Measurements from ENCODE around the gene TOR2A. TPM values are rescaled to one million over a fixed set of nuclear protein-coding genes. Genes with fewer than 3 reads are reported as not detected.
A peak's percentile ranks its signal among the peaks of the same experiment; 100 is the strongest.

TOR2A gene
- total and polyA plus RNA-seq, 10 donors, result 16.8 to 36.5 (median 22.7) TPM

DNA sequence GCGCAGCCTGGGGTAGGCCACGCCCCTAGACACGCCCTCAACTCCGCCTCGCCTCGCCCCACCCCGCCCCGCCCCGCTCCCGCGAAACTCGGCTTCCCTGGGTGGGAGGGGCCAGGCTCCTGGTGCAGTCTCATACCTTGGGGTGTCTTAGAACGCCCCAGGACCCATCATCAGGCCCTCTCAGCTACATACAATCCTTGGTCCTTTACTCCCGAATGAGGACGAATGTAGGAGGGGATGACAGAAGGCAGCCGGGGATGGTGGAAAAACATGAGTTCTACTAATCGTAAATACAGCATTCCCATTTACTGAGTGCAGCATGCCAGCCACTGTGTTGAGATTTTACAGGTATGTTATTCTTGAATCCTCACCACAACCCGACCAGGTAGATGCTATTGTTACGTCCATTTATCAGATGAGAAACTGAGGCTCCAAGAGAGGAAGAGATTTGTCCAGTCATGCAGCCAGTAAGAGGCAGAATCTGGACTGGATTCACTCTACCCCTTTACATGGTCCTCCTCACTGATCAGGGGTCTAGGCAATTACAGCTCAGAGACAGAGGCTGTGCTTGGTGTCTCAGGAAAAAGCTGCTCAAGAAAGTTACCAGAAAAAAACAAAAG, 36.6 kb upstream of the TOR2A start:
- H3K9me3 ChIP-seq, result no peaks in the 10 kb centered on the region
- no peak for TF ChIP-seq POLR2AphosphoS5 (IDR thresholded peaks at IDR 0.05)
- TF ChIP-seq, protein P1, sequence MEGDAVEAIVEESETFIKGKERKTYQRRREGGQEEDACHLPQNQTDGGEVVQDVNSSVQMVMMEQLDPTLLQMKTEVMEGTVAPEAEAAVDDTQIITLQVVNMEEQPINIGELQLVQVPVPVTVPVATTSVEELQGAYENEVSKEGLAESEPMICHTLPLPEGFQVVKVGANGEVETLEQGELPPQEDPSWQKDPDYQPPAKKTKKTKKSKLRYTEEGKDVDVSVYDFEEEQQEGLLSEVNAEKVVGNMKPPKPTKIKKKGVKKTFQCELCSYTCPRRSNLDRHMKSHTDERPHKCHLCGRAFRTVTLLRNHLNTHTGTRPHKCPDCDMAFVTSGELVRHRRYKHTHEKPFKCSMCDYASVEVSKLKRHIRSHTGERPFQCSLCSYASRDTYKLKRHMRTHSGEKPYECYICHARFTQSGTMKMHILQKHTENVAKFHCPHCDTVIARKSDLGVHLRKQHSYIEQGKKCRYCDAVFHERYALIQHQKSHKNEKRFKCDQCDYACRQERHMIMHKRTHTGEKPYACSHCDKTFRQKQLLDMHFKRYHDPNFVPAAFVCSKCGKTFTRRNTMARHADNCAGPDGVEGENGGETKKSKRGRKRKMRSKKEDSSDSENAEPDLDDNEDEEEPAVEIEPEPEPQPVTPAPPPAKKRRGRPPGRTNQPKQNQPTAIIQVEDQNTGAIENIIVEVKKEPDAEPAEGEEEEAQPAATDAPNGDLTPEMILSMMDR (IDR thresholded peaks at IDR 0.05 in 8 of 11, conservative IDR thresholded peaks at IDR 0.05 in 3 of 11), result peak in 3 of 11 experiments; percentile 0 to 22 (median 3)
- no peak for TF ChIP-seq POLR2A (IDR thresholded peaks at IDR 0.05)
- intact Hi-C loops (cut with DNase I; ENCODE audit: low total_unique reads), result no loop called here
- peak overlapping the region in 7 of 8 donors; percentile 61 to 85 (median 78) for H3K4me3 ChIP-seq
- H3K4me1 ChIP-seq, result peaks cover 37 to 100% (median 87%) of the 10 kb centered on the region in 6 donors
- WGBS, 5 donors, result 10 to 27% (median 14%) methylated on average over 6 to 19 of the region's 19 CpGs
- peaks cover 0 to 64% (median 27%) of the 10 kb centered on the region in 6 donors for H3K36me3 ChIP-seq
- H3K27ac ChIP-seq, result peak overlapping the region in 7 of 8 donors; percentile 51 to 92 (median 89)
- DNase-seq, result no peak
- H3K27me3 ChIP-seq (replicated peaks in 1 of 7), result no peaks in the 10 kb centered on the region

DNA sequence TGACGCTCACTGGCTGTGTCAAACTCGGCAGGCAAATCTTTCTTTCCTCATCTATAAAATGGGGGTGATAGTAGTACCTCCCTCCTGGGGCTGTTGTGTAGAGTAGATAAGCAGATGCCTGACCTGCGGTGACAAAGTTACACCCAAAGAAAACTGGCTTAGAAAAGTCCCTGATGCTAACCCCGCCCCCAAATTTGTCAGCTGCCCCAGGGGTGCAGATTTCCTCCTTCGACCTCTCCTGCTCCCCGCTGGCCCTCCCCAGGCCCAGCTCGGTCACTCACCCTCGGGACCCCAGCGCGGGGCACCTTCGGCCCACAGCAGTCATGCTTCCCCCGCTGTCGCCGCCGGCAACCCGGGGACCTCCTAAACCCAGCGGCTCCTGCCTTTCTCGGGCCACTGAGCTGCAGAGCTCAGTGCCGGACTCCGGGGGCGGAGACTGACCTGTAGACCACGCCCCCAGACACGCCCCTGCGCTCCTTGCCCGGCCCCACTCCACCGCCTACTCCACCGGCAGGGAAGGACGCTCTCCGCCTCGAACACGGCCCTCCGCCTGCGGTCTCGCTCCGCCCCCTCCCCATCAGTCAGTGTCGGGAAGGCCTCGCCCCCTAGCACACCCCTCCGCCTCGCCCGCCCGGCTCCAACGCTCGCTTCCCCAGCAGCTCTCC, 35.9 kb upstream of the TOR2A start:
- Histone ChIP-seq H3K9me3 (no peaks in the 10 kb centered on the region), H3K4me3 (peak overlapping the region; percentile 54 to 85 (median 76)), H3K36me3 (peaks cover 0 to 71% (median 33%) of the 10 kb centered on the region in 6 donors), H3K27ac (peak overlapping the region; percentile 48 to 92 (median 87)), H3K4me1 (peaks cover 42 to 100% (median 88%) of the 10 kb centered on the region in 6 donors), H3K27me3 (replicated peaks in 1 of 7) (no peaks in the 10 kb centered on the region)
- 1 to 6% (median 1%) methylated on average over 6 to 43 of the region's 43 CpGs for WGBS, 5 donors
- TF ChIP-seq POLR2AphosphoS5 (IDR thresholded peaks at IDR 0.05) (peak; percentile 88 to 95 (median 94)), POLR2A (IDR thresholded peaks at IDR 0.05) (peak; percentile 37 to 59 (median 56))
- TF ChIP-seq, protein P1 (IDR thresholded peaks at IDR 0.05 in 8 of 11, conservative IDR thresholded peaks at IDR 0.05 in 3 of 11), result peak in 8 of 11 experiments; percentile 14 to 58 (median 32)
- intact Hi-C loops (cut with DNase I; ENCODE audit: low total_unique reads), result no loop called here
- peak; percentile 100 for DNase-seq

DNA sequence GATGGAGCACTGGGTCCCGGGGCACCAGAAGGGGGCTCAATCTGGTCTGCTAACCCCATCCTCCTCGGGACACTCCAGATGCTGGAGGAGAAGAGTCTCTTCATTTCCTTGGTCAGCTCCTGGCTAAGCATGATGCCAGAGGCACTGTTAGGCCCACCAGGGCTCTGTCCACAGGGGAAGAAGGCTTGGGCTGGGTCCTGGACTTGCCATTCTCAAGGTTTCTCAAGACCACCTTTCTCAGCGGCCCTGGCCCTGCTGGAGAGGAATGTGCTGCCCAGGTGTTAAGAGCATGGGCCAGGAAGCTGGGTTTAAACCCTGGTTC, 35.5 kb upstream of the TOR2A start:
- no peaks in the 10 kb centered on the region for H3K9me3 ChIP-seq
- H3K36me3 ChIP-seq, result peaks cover 0 to 76% (median 36%) of the 10 kb centered on the region in 6 donors
- H3K4me3 ChIP-seq, result peak overlapping the region; percentile 54 to 85 (median 76)
- DNase-seq, result peak; percentile 84
- H3K4me1 ChIP-seq, result peaks cover 41 to 100% (median 88%) of the 10 kb centered on the region in 6 donors
- H3K27me3 ChIP-seq (replicated peaks in 1 of 7), result no peaks in the 10 kb centered on the region
- TF ChIP-seq POLR2AphosphoS5 (IDR thresholded peaks at IDR 0.05), result no peak
- TF ChIP-seq, protein P1 (IDR thresholded peaks at IDR 0.05 in 8 of 11, conservative IDR thresholded peaks at IDR 0.05 in 3 of 11), result no peak
- TF ChIP-seq POLR2A (IDR thresholded peaks at IDR 0.05), result no peak
- H3K27ac ChIP-seq, result peak overlapping the region; percentile 48 to 92 (median 87)
- 17 to 30% (median 22%) methylated on average over 1 to 3 of the region's 3 CpGs for WGBS, 5 donors
- intact Hi-C loops (cut with DNase I; ENCODE audit: low total_unique reads), result no loop called here

Data from spleen (tissue), 11 donors.